AML-193 (cell line): Measurements from ENCODE around the gene GEN1.

Experiments
- DNase-seq, 2 experiments: peaks; one replicate each; lab custom pipeline; 2025; lab: John Stamatoyannopoulos, UW

Gene GEN1

DNA sequence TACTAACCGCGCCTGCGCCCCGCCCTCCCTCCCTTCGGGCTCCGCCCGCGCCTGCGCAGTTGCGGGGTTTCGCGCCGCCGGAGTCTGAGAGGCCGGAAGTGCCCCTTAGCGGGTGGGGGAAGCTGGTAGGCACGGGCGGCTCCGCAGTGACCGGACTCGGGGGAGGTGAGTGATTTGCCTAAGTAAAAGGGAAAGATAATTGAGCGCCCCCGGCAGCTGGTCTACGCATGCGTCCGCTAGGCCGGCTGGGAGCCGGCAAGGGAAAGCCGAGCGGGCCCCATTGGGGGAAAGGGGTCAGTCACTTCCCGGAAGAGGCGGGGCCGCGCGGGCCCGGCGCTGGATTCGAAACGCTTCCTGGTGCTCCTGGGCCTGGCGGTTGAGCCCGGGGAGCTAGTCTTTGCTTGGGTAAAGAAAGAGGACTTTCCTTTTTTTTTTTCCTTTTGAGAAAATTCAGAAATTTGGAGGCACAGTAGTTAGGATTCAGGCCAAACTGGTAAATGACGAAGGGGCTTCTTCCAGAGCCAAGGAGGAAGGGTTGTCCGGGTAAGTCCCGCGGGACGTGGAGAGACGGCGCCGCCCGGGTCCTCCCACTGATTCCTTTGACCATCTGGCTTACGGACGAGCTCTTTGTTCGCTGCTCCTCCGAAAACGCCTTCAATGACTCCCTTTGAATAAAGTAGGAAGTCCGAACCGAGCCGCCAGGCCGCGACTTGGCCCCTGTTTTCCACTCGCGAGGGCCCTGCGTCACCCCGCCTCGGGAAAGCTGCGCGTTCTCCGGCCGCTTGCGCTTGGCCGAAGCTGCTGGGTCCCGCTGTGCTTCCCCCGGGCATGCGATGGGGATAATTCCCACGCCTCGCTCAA, at the start of gene GEN1, which contains the start of gene SMC6:
TSS of gene GEN1 (plus strand) at position 336 of the 861 bp plus-strand sequence. CDS start 5,806 bp downstream, outside the sequence.
TSS of gene SMC6 (minus strand) at position 8 of the 861 bp plus-strand sequence. CDS start 7,864 bp downstream, outside the sequence.
- peak; percentile 73 to 77 for DNase-seq

DNA sequence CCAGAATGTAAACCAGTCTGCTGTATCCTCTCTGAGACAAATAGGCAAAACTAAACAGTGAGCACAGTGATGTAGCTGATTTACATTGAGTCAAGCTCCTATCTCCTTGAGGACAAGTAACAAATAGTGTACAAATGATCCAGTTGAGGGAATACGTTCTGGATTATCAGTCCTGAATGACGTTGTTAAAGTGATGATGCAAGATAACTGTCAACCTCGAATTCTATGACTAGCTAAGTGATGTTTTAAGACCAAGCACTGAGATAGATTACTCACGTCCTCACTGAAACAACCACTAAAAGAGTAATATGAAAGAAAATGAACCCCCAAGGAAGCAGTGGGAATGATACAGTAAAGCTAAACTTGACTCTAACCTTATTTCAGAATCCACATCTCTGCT, 47.1 kb upstream of the GEN1 start:
- DNase-seq = no peak

DNA sequence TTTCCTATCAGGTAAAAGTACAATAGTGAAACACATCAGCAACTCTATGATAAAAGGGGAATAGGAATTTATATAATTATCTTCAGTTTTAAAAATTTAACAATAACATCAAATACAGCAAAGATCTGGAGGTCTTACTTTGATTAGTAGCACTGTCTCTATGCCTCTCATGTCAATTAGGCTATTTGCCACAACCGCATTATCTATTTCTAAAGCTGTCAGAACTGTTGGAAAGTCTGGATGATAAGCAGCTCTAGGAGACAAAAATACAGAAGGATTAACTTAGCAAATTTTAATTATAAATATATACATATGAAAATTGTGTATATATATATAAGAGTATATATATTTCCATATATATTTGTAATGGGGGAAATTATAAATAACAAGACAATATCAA, 45.4 kb upstream of the GEN1 start:
- no peak for DNase-seq

DNA sequence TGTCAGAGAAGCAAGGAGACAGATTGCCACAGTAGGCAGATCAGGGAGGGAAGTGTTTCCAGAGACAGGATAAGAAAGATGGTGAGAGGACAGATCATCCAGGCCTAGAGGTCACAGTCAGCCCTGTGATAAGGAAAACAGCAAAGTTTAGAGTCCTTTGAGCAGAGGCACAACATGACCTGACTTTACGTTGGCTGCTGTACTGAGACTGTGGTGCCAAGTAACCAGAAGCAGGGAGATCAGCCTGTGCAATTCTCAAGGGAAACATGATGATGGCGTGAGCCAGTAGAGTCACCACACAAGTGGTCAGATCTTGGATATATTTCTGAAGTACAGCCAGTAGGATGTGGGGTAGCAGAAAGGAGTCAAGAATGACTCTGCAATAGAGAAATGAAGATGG, 44.0 kb upstream of the GEN1 start:
- DNase-seq = no peak

GRCh38 chr2:17710547-17711248, 43.2 kb upstream of the GEN1 start:
- DNase-seq = no peak

- no peak for DNase-seq
Measured at GRCh38 chr2:17713291-17713690, 40.6 kb upstream of the GEN1 start.

DNA sequence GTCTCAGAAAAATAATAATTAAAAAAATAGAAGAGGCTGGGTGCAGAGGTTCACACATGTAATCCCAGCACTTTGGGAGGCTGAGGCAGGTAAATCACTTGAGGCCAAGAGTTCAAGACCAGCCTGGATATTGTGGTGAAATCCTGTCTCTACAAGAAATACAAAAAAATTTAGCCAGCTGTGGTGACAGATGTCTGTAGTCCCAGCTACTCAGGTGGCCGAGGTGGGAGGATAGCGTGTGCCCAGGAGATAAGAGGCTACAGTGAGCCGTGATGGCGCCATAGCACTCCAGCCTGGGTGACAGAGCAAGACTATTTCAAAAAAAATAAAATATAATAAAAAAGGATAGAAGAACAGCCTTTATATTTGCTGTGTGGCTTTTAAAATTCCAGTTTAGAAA, 36.3 kb upstream of the GEN1 start:
- no peak for DNase-seq

DNA sequence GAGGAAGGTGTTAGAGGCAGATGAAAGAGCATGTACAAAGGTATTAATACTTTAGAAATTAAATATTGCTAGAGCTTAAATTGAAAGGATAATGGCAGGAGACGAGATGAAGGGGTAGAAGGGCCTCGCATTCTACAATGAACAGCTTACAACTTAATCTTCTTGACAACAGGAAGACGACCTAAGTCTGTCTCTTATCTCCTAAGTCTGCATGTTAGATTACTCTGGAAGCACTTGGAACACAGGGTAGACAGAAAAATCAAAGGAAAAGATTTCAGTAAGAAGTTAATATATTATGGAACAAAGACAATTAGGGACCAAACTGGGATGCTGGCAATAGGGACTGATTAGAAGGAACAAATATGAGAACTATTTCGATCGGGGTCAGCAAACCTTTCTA, 35.2 kb upstream of the GEN1 start:
- no peak for DNase-seq

- DNase-seq = peak in 1 of 2 experiments; percentile 9
Measured at GRCh38 chr2:17719562-17720371, 34.2 kb upstream of the GEN1 start.

DNA sequence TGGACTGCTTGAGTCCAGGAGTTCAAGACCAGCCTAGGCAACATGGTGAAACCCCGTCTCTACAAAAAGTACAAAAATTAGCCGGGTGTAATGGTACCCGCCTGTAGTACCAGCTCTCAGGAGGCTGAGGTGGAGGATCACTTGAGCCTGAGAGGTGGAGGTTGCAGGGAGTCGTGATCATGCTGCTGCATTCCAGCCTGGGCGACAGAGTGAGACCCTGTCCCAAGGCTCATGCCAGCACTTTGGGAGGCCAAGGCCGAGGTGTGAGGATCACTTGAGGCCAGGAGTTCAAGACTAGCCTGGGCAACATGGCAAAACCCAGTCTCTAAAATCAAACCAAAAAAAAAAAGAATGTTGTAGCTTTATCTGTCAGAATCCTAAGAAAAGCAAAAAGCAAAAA, 25.7 kb upstream of the GEN1 start:
- DNase-seq = no peak

GRCh38 chr2:17729880-17730279, 24.1 kb upstream of the GEN1 start:
- DNase-seq = no peak

DNA sequence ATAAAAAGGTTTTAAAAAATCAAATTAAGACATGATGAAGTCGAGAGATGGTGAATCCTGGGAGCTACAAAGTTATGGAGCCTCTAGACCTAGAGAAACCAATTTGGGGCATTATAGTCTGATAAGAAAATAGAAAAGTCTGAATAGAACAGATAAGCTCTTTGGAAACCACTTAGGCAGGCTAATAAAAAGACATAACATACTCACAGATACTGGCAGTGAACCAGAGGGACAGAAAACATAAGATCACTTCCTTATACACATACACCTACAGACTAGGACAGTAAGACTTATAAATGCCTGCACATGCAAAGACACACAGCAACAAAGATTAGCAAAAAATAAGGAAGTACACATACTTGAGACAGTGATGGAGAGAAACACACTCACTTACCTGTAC, 20.3 kb upstream of the GEN1 start:
- no peak for DNase-seq

DNA sequence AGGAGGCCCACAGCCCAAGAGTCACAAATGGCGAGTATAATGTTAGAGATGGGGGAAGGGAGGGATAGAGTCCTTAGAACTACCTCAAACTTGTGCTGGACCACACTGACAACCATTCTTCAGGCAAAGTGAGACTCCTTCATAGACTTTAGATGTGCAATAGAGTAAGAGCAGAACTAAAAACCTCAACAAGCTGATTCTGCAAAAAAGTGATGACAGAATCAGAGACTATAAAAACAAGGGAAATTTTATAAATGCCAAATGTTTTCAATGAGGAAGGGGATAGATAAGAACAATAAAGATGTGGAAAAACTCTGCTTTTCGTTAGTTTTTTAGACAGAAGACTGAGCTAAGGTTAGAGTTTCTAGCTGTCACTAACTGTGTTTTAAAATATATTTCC, 18.1 kb upstream of the GEN1 start:
- DNase-seq = no peak

DNA sequence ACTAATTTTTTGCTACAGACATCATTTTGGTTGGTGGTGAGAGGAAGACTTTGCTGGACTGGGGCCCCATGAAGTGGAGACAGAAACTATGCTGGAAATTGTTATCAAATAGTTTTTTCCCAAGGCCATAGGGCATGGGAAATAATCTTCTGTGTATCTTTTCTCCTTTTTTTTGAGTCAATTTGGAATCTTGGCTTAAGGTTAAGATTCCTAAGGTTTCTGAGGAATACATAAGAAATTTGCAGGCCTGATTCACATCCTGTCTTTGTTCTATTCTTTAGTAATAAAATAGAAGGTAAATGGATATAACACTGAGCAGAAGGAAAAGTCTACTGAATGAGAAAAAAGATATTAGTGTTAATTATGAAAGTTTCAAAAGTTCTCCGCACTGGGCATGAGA, 16.9 kb upstream of the GEN1 start:
- DNase-seq = no peak

GRCh38 chr2:17740203-17740602, 13.7 kb upstream of the GEN1 start:
- no peak for DNase-seq

- no peak for DNase-seq
Measured at GRCh38 chr2:17747684-17748452, 6.1 kb upstream of the GEN1 start.

DNA sequence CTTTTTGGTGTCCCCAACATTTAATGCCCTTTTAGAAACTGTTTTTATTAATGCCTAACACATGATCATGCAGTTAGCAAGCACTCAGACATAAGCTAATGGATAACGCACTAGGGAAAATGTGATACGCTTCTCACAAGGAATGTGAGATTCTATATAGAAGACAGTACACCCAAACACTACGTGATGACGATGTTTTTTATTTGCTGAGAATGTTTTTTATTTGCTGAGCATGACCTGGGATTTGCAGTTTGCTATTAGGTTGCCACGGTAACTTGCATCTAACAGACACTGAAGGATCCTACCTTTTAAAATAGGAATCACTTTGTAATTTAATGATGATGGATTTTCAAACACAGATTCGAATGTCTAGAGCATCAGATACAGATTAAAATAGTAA, 5.2 kb upstream of the GEN1 start:
- no peak for DNase-seq

DNA sequence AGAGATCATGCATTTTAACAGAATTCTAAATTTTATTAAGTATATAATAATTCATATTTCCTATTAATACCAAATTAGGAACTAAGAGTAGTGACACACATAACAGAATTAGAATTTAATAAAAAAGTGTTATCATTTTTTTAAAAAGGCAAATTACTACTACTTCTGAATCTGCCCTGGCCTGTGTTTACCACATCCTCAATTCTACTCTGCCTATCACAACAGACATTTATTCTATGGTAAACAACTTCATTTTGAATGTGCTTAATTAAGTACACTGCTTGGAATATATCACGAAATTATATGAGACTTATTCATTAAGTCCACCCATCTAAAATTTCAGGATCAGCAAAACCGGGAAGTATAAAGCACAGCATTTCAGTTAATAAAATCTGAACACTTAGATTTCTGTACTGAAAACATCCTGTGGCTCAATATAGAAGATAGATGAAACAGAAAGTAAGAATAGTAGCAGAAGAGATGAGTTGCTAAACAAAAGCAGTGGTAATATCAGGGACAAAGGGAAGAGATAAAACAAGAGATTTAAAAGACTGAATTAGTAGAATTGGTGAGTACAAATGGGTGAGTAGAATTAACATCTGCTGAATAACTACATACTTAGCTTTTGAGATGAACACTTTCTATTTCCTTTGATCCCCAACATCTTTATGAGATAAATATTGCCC, 4.0 kb upstream of the GEN1 start:
- DNase-seq = no peak

DNA sequence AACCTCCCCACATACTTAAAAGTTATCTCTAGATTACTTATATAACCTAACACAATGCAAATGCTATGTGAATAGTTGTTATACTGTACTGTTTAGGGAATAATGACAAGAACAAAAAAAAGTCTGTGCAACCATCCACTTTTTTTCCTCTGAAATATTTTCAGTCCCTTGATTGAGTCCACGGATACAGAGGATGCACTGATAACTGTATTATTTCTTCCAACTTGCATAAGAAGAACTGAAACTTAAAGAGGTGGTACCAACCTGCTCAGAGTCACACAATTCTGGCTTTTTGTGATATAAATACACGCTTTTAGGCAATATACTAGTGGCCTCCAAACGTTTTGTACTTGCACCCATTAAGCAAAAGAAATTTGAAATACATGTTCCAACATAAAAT, 1.7 kb upstream of the GEN1 start:
- no peak for DNase-seq

DNA sequence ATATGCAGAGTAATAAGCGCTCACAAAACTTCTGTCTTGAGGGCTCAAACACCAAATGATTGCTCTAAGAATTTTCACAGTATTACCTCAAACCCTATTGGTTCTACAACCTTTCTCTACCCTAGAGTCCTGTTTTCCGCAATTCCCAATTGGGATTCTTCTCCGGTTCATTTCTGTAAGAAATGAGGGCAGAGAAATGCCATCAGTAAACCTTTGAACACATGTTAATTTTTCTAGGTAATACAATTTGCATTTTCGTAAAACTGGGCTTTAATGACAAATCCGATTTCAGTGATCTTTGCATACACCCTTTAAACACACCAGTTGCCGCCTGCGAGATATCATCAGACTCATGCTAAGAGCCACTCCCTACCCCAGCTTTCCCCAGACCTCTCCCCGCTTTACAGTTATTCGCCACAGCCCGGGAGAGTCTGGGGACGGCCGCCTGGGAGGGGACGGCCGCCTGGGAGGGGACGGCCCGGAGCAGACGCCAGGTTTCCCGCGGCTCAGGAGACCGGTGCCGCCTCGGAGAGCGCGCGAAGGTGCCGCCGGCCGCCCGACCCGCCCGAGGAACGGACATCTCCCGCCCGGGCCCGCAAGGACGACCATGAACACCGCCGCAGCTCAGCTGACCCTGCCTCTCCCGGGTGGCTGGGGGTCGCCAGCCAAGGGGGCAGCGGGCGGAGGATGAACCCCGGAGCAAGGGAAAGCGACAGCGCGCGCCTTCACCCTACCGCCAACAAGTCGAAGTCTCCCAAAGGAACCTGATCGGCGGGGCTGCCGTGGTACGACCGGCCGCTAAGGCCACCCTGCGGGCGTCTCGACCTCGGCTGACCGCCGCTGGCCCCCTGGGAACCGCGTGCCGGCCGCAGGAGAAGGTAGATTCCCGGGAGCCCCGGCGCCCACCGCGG, 791 bp upstream of the GEN1 start:
- peak; percentile 26 to 64 for DNase-seq
